ENCODE data around the gene FIBP.
A peak's percentile ranks its signal among the peaks of the same experiment; 100 is the strongest.

Gene FIBP

GRCh38 chr11:65927904-65928397 lies 39.7 kb upstream of the FIBP start:
- no peak for DNase-seq (ENCODE audit: low read depth)
- H3K4me3 ChIP-seq (ENCODE audit: low read depth, low read length): no peak overlapping the region
- TF ChIP-seq CTCF (IDR thresholded peaks at IDR 0.05; ENCODE audit: low read depth, low read length, missing control alignments): no peak
- in situ Hi-C loops (cut with HindIII; ENCODE audit: low sequenced_read_pairs): no loop called here

GRCh38 chr11:65925397-65925796 lies 37.1 kb upstream of the FIBP start:
- in situ Hi-C loops (cut with HindIII; ENCODE audit: low sequenced_read_pairs): no loop called here
- TF ChIP-seq CTCF (IDR thresholded peaks at IDR 0.05; ENCODE audit: low read depth, low read length, missing control alignments): no peak
- no peak for DNase-seq (ENCODE audit: low read depth)
- no peak overlapping the region for H3K4me3 ChIP-seq (ENCODE audit: low read depth, low read length)

DNA sequence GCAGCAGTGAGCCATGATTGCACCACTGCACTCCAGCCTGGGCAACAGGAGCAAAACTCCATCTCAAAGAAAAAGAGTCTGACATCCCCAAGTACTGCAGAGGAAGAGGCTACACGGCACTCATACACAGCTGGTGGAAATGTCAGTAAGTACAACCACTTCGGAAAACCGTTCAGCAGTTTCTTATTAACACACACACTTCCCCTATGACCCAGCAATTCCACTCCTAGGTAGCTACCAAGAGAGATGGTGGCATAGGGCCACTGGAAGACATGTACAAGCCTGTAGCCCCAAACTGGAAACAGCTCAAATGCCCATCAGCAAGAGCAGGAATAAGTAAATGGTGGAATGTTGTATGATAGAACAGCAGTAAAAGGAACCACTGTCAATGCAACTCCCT lies 34.3 kb upstream of the FIBP start:
- in situ Hi-C loops (cut with HindIII; ENCODE audit: low sequenced_read_pairs): no loop called here
- no peak for DNase-seq (ENCODE audit: low read depth)
- no peak for TF ChIP-seq CTCF (IDR thresholded peaks at IDR 0.05; ENCODE audit: low read depth, low read length, missing control alignments)
- H3K4me3 ChIP-seq (ENCODE audit: low read depth, low read length): no peak overlapping the region

- TF ChIP-seq CTCF (IDR thresholded peaks at IDR 0.05; ENCODE audit: low read depth, low read length, missing control alignments): no peak
- H3K4me3 ChIP-seq (ENCODE audit: low read depth, low read length): no peak overlapping the region
- DNase-seq (ENCODE audit: low read depth): no peak
- in situ Hi-C loops (cut with HindIII; ENCODE audit: low sequenced_read_pairs): no loop called here
Measured at GRCh38 chr11:65921876-65922275, 33.6 kb upstream of the FIBP start.

DNA sequence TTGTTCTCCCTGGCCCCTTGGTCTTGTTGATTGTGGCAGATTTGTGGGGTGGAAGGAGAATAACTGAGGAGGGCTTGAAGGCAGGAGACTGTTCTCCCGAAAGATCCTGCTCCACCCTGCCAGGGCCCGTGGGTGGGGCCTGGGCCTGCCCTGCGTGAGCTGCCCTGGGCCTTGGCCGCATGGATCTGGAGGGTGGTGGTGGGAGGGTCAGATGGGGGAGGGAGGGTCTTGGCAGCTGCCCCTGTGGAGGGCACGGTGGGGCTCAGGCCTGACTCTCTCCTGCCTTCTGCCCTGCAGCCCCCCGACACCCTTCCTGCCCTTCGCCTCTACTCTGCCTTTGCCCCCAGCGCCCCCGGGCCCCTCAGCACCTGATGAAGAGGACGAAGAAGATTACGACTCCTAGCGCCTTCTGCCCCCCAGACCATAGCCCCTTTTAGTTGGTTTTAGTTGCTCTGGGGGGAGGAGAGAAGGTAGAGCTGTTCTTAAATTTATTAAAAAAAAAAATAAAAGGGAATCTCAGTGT lies 32.8 kb upstream of the FIBP start:
- DNase-seq (ENCODE audit: low read depth): no peak
- TF ChIP-seq CTCF (IDR thresholded peaks at IDR 0.05; ENCODE audit: low read depth, low read length, missing control alignments): no peak
- H3K4me3 ChIP-seq (ENCODE audit: low read depth, low read length): no peak overlapping the region
- in situ Hi-C loops (cut with HindIII; ENCODE audit: low sequenced_read_pairs): no loop called here

GRCh38 chr11:65920372-65920802 lies 32.1 kb upstream of the FIBP start:
- no peak for DNase-seq (ENCODE audit: low read depth)
- peak overlapping the region; percentile 72 for H3K4me3 ChIP-seq (ENCODE audit: low read depth, low read length)
- in situ Hi-C loops (cut with HindIII; ENCODE audit: low sequenced_read_pairs): no loop called here
- no peak for TF ChIP-seq CTCF (IDR thresholded peaks at IDR 0.05; ENCODE audit: low read depth, low read length, missing control alignments)

All from astrocyte of the cerebellum (primary cell).